ENCODE results near the gene MORF4L1.

Gene MORF4L1

GRCh38 chr15:78912316-78912715, 39.6 kb downstream of the MORF4L1 start:
- H3K36me3 ChIP-seq (replicated peaks; ENCODE audit: insufficient read depth, low read length), result no peaks in the 10 kb centered on the region
- H3K27me3 ChIP-seq (replicated peaks; ENCODE audit: insufficient read depth, low read length), result no peaks in the 10 kb centered on the region
- no peak overlapping the region for H3K9ac ChIP-seq (ENCODE audit: low read length)
- no peaks in the 10 kb centered on the region for H3K79me2 ChIP-seq (ENCODE audit: low read length)
- H3K4me1 ChIP-seq (ENCODE audit: low read length), result no peaks in the 10 kb centered on the region
- H3K27ac ChIP-seq (ENCODE audit: low read length), result no peak overlapping the region
- H3K9me2 ChIP-seq (replicated peaks; ENCODE audit: insufficient read depth, low read length), result no peaks in the 10 kb centered on the region
- TF ChIP-seq EZH2 (optimal IDR thresholded peaks at IDR 0.05; ENCODE audit: low read depth, low read length), result no peak
- no peak for TF ChIP-seq EZH2phosphoT487 (IDR thresholded peaks at IDR 0.05; ENCODE audit: low read length)
- TF ChIP-seq CTCF (IDR thresholded peaks at IDR 0.05; ENCODE audit: low read length), result no peak
- no peaks in the 10 kb centered on the region for H3K9me3 ChIP-seq (replicated peaks; ENCODE audit: insufficient read depth, low read length)
- H2AFZ ChIP-seq (ENCODE audit: low read length), result no peak overlapping the region
- H4K20me1 ChIP-seq (ENCODE audit: insufficient read depth, low read length), result no peaks in the 10 kb centered on the region
- no peaks in the 10 kb centered on the region for H3F3A ChIP-seq (ENCODE audit: insufficient read depth, low read length)
- H3K4me3 ChIP-seq (ENCODE audit: low read length), result no peak overlapping the region
- no peak for DNase-seq
- no peak overlapping the region for H3K4me2 ChIP-seq (ENCODE audit: low read depth, low read length)

GRCh38 chr15:78913012-78913411, 40.3 kb downstream of the MORF4L1 start:
- no peak overlapping the region for H3K4me3 ChIP-seq (ENCODE audit: low read length)
- H3K27me3 ChIP-seq (replicated peaks; ENCODE audit: insufficient read depth, low read length), result no peaks in the 10 kb centered on the region
- no peaks in the 10 kb centered on the region for H3F3A ChIP-seq (ENCODE audit: insufficient read depth, low read length)
- H3K4me2 ChIP-seq (ENCODE audit: low read depth, low read length), result no peak overlapping the region
- no peaks in the 10 kb centered on the region for H3K36me3 ChIP-seq (replicated peaks; ENCODE audit: insufficient read depth, low read length)
- no peaks in the 10 kb centered on the region for H3K4me1 ChIP-seq (ENCODE audit: low read length)
- no peak overlapping the region for H2AFZ ChIP-seq (ENCODE audit: low read length)
- H3K9me3 ChIP-seq (replicated peaks; ENCODE audit: insufficient read depth, low read length), result no peaks in the 10 kb centered on the region
- H3K79me2 ChIP-seq (ENCODE audit: low read length), result no peaks in the 10 kb centered on the region
- H3K27ac ChIP-seq (ENCODE audit: low read length), result no peak overlapping the region
- TF ChIP-seq EZH2phosphoT487 (IDR thresholded peaks at IDR 0.05; ENCODE audit: low read length), result no peak
- no peak for TF ChIP-seq EZH2 (optimal IDR thresholded peaks at IDR 0.05; ENCODE audit: low read depth, low read length)
- TF ChIP-seq CTCF (IDR thresholded peaks at IDR 0.05; ENCODE audit: low read length), result no peak
- H3K9ac ChIP-seq (ENCODE audit: low read length), result no peak overlapping the region
- no peaks in the 10 kb centered on the region for H4K20me1 ChIP-seq (ENCODE audit: insufficient read depth, low read length)
- H3K9me2 ChIP-seq (replicated peaks; ENCODE audit: insufficient read depth, low read length), result no peaks in the 10 kb centered on the region
- DNase-seq, result no peak

GRCh38 chr15:78914027-78914764, 41.5 kb downstream of the MORF4L1 start:
- H3K4me1 ChIP-seq (ENCODE audit: low read length), result no peaks in the 10 kb centered on the region
- H3K79me2 ChIP-seq (ENCODE audit: low read length), result no peaks in the 10 kb centered on the region
- no peaks in the 10 kb centered on the region for H3K9me3 ChIP-seq (replicated peaks; ENCODE audit: insufficient read depth, low read length)
- H2AFZ ChIP-seq (ENCODE audit: low read length), result no peak overlapping the region
- H3K27me3 ChIP-seq (replicated peaks; ENCODE audit: insufficient read depth, low read length), result no peaks in the 10 kb centered on the region
- H4K20me1 ChIP-seq (ENCODE audit: insufficient read depth, low read length), result no peaks in the 10 kb centered on the region
- TF ChIP-seq CTCF (IDR thresholded peaks at IDR 0.05; ENCODE audit: low read length) (no peak), EZH2 (optimal IDR thresholded peaks at IDR 0.05; ENCODE audit: low read depth, low read length) (no peak), EZH2phosphoT487 (IDR thresholded peaks at IDR 0.05; ENCODE audit: low read length) (no peak)
- no peak overlapping the region for H3K9ac ChIP-seq (ENCODE audit: low read length)
- H3K27ac ChIP-seq (ENCODE audit: low read length), result no peak overlapping the region
- no peak for DNase-seq
- no peak overlapping the region for H3K4me2 ChIP-seq (ENCODE audit: low read depth, low read length)
- no peak overlapping the region for H3K4me3 ChIP-seq (ENCODE audit: low read length)
- H3K36me3 ChIP-seq (replicated peaks; ENCODE audit: insufficient read depth, low read length), result no peaks in the 10 kb centered on the region
- no peaks in the 10 kb centered on the region for H3K9me2 ChIP-seq (replicated peaks; ENCODE audit: insufficient read depth, low read length)
- H3F3A ChIP-seq (ENCODE audit: insufficient read depth, low read length), result no peaks in the 10 kb centered on the region
